HG02840 (cell line): ENCODE measurements around the gene ASB3.
"Not testable (repeated sequence)": the region's sequence is repeated elsewhere in the genome, so short reads cannot be mapped to it uniquely, and the experiment has no call there.

Experiments
- ATAC-seq: cut with Tn5 transposase; IDR thresholded peaks from one replicate; pipeline ENCODE4 v1.9.1; 2021; ENCODE audit warnings: mild to moderate bottlenecking, moderate library complexity, moderate number of reproducible peaks; ENCODE audit not compliant: unreplicated experiment, low FRiP score

ASB3 gene

DNA sequence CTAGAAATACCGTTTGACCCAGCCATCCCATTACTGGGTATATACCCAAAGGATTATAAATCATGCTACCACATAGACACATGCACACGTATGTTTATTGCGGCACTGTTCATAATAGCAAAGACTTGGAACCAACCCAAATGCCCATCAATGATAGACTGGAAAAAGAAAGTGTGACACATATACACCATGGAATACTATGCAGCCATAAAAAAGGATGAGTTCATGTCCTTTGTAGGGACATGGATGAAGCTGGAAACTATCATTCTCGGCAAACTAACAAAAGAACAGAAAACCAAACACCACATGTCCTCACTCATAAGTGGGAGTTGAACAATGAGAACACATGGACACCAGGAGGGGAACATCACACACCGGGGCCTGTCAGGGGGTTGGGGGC lies 119.6 kb downstream of the ASB3 start:
- ATAC-seq, result not testable (repeated sequence)

DNA sequence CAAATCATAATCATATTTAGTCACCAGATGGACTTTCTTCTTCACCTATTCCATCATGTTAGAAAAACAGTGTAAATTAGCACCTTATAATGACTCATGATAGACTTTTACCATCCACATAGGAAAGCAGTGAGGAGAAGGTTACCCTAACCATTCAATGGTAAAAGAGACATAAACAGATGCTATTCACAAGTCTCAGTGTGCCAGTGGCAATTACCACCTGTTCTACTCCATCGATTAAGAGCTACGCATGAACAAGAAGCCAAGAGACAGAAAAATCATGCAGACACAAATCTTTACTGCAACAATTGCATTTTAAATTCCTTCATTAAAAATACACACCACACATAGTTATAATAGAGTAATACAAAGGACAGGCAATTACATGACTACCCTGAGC lies 125.9 kb downstream of the ASB3 start:
- no peak for ATAC-seq

DNA sequence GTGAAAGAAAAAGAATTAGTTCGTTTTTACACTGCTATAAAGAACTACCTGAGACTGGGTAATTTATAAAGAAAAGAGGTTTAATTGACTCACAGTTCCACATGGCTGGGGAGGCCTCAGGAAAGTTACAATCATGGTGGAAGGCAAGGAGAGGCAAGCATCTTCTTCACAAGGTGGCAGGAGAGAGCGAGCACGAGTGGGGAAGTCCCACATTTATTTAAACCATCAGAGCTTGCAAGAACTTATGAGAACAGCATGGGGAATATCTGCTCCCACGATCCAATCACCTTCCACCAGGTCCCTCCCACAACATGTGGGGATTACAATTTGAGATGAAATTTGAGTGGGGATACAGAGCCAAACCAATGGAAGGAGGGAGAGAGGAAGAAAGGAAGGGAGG lies 128.3 kb downstream of the ASB3 start:
- not testable (repeated sequence) for ATAC-seq

DNA sequence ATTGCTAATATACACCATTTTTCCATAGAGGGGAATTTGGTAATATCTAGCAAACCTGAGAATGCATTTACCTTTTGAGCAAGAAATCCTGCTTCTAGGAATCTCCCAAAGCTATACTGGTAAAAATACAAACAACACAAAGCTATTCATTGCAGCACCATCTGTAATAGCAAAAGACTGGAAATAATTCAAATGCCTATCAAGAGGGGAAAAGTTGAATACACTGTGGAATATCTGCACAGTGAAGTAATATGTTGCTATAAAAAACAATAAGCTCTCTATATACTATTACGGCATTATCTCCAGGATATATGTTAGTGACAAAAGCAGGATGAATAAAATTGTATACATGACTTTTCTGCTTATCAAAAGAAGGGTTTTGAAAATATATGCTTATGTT lies 131.5 kb downstream of the ASB3 start:
- no peak for ATAC-seq

DNA sequence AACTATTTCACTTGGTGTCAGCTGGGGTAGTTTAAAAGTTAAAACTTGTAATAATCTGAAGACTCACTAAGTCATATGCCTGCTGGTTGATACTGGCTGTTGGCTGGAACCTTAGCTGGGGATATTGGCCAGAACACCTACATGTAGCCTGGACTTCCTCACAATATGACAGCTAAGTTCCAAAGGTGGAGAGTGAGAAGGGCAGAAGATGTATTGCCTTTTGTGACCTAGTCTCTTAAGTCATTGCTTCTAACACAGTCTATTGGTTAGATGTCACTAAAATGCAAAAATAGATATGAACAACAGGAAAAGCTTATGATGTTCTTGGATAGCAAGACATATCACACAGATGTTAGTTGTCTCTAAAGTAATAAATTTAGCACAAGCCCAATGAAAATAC lies 132.4 kb downstream of the ASB3 start:
- ATAC-seq, result no peak

DNA sequence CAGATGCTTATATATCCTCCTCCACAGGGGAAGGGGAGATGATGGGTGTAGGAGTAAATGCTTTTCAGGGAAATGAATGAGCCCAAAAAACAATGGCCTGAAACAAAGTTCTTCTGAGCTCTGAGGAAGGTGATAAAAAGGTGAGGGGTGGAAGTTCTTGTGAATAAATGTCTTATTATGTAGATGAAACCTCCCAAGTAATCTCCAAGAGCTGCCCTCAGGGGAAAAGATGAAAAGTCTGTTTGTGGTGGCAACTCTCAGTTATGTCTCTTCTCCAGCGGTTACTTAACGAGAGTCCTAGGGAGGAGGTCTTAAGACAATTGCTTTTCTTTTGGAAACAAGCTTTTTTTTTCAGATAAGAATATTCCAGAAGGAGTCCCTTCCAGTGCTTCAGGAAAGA lies 134.6 kb downstream of the ASB3 start:
- ATAC-seq, result no peak

DNA sequence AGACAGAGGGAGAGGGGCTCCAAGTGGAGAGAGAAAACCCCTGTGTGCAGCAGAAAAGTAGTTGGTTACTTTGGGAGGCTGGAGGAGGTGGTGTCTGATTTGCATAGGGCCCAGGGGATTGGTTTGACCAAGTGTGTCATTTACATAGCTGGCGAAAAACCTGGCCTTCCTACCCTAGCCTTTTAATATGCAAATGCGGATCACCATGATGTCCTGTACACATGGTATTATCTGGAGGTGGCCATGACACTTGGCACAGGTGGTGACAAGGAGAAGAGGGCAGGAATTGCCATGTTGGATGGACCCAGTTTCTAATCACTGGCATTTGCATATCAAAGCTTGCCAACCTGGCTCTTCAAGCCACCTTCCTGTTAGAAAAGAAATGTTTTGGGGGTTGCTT lies 140.0 kb downstream of the ASB3 start:
- no peak for ATAC-seq

DNA sequence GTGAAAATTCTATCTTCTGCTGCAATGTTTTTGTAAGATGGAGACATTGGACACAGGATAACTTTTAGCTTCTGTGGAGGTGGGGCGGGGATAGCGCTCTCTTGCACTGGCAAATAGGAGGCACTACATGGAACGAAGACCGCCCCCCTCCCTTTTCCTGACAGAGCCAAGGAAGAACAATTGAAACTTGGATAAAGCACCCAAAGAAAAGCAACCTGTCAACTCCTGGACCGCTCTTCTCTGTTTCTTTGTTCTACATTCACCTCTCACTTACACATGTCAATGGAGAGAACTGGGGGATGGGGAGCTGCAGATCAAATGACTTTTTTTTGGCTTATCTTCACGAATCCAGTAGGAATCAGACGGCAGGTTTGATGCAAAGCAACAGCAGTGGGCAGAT lies 145.5 kb downstream of the ASB3 start:
- ATAC-seq, result no peak

DNA sequence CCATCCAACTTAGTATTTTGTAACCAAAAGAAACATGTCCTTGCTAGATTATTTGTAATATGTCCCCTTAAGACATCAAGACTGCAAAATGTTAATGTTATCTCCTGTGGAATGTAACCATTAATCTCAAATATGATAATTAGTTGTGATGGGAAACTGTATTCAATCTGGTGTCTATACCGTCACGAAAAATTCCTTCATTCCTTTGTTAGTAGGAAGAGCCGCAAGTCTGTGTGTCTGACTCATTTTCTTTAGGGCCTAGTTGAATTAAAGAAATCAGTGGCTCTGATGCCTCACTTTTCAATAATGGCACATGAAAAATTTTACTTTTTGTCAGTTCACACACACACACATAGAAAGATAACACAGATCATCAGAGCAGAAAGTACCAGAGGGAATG lies 146.3 kb downstream of the ASB3 start:
- ATAC-seq, result no peak

DNA sequence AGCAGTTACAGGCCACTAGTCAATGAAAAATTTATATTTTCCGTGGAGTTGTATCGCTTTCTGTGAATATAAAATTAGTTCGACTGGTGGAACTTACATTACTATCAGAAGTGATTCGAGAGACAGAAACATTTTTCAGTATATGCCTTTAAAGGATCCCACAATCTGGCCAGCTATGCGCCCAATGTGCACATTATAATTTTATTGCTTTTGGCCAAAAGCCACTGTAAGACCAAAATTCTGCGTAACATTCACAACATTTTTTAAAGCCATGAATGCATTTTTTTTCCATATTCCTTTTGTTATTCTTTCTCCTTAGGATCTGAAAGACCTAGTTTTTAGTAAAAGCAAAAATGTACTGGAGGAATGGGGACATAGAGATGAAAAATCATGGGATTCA lies 150.2 kb downstream of the ASB3 start:
- no peak for ATAC-seq

DNA sequence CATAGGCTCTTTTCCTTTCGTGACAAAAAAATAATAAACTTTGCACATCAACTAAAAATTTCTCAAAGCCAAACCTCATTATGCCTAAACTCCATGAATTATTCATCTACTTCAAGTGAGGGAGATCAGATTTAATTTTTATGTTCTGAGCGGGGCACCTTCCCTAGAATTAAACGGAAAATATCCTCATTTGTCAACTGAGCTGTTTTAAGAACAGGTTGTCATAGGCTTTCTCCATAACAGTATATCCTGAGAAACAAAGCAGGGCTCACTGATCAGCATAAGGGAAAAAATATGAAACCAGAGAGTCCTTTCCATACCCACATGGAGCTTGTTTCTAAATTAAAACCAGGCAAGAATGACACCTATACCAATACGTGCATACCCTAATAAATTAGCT lies 150.6 kb downstream of the ASB3 start:
- ATAC-seq, result no peak

DNA sequence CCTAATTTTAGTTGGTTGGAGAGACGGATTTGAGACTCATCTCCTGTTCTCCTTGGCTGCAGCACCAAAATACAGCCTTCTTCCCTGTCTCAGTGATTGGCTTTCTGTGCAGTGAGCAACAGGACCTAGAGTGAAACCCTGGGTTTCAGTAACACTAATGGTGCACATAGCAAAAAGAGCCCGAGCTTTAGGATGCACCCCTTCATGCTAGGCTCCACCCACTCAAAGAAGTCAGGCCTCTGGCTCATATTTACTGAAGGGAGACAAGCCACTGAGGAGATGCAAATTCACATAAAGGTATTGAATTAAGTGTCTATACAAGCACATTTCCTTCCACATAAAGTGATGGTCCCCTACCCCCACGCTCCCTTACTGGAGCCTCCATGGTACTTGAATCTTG lies 151.1 kb downstream of the ASB3 start:
- no peak for ATAC-seq

DNA sequence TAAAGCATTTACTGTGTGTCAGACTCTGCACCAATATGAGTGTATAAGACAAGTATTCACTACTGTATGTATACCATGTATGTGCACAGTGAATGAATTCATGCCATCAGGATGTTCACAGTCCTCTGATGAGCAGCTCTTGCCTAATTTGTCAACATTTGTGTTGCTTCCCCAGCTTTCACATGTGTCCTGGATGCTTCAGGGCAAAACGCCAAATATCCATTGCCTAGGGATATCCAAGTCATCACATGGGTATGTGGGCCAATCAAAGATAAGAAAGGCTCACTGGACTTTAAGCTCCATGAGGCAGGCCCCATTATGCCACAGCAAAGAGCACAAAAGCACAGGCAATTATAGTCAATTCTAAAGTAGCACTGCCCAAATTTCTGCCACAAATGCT lies 153.3 kb downstream of the ASB3 start:
- ATAC-seq, result no peak

DNA sequence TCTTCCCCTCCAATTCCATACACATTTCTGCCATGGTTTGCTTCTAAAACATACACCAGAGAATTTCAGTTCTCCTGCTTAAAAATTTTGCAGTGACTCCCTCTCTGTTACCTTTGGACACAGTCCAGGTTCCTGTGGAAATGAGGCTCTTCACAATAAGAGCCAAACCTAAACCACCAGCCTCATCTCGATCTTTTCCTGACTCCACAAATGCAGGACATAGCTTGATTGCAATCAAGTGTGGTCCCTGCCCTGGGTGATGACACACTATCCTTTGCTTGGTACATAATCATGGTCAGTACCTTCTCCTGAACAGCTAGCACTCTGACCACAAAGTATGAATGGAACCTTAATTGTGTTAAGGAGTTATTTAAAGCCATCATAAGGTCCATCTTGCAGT lies 154.0 kb downstream of the ASB3 start:
- ATAC-seq, result no peak

DNA sequence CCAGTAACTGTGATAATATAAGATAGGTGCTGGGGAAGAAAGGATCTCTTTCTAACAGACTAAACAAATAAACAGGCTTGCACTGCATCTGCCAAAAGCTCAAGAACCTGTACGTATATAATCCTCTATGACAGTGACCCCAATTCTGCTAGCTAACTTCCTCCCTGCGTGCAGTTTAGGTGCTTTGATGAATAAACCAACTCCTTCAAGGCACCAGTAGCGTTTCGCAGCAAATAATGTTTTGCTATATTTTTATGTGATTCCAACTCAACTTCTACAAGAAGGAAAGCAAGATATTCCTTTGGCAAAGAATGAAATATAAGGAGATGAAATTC lies 154.7 kb downstream of the ASB3 start:
- no peak for ATAC-seq

DNA sequence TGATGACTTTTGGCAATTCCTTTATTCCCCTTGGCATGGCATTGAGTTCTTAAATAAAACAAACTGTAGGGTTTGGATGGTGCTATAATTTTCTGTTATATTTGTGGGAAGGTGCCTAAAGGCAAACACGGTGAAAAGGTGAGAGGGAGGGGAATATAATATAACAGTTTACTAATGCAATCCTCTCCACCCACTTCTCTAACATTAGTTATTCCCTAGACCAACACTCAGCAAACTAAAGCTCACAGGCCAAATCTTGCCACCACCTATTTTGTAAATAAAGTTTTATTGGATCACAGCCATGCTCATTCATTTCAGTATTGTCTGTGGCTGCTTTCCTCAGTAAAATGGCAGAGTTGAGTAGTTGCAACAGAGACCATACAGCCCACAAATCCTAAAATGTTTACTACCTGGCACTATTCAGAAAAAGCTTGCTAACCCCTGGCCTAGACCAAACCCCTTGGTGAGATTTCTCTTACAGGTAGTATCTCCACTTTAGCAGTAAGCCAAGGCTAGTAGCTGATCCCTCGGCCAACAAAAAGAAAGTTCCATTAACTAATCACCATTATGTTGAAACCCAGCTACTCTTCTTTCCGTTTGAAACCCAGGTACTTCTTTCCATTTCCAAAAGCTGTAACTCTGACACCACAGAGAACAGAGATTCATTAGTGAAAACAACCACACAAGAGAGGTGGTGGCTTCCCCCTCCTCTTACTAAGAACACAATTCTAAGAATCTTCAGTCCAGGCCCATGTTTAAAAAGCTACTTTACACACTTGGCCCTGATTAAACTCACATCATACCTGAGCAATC lies 155.2 kb downstream of the ASB3 start:
- ATAC-seq, result no peak

DNA sequence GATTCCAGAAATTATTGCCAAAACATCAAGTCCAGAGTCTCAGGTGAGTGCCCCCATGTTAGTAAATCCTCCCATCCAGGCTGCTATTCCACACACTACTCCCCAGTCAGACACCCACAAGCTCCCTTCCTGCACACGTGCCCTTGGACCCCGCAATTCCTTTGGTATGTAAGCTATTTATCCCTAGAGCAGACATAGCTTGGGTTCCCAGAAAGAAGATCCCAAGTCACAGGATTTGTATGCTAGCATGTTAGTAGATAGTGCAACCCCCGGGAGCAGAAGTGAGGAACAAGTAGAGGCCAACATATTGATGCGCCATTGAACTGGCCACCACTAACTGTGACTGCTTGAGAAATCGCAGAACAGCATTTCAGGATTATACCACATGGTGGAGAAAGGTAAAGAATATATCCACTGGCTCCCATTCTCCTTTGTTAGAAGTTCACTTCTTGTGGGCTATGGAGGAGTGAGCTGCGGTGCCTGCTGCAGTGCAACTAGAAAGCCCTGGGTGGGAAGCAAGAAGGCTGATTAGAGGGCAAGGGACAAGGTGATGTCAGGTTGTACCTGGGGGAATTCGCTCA lies 156.6 kb downstream of the ASB3 start:
- ATAC-seq, result no peak

DNA sequence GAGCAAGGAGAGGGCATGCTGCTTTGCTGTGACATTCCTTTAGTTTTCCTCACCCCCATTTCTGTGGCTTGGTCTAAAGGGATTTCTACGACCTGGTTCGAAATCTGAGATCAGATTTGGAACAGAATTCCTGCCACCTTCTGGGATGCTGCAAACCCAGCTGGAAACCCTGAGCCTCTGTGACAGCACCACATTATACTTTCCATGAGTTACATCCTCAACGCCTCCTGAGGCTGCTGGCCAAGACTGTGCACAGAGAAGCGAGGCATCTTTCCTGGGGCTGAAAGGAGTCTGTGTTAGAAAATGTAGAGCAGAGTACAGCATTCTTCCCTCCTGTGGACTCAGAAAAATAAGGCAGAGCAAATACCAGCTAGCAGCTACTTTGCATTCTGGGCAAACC lies 157.3 kb downstream of the ASB3 start:
- no peak for ATAC-seq

DNA sequence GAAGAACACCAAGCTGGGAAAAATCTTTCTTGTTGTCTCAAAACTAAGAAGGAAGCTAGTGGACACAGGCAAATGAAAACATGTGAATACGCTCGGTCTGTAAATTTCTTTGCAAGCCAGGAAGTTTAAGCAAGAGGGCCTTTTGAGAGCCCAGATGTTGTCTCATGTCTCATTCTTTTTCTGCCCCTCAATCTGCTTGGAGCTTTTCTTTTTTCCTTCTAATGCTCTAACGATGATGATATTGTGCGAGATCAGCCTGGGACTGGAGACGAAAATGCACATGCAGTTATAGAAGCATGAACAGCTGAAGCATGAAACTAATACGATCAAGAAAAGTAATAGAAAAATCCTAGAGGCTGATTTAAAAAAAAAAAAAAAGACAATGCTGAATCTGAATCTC lies 157.8 kb downstream of the ASB3 start:
- no peak for ATAC-seq

DNA sequence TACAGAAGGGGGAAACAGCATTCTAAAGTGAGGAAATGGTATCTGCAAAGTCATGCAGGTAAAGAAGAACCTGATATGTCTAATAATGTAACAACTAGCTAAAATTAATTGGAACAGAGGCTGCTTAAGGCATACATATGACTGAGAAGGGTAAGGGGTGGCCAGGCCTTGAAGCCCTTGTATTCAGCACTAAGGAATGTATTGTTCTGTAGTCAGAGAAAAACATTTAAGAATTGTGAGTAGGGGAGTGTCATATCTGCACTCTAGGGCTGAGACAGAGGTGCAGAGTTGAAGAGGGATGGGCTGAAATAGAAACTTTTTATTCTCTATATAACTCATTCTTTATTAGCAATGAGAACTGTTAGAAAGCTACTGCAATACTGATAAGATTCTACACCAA lies 164.6 kb downstream of the ASB3 start:
- no peak for ATAC-seq

DNA sequence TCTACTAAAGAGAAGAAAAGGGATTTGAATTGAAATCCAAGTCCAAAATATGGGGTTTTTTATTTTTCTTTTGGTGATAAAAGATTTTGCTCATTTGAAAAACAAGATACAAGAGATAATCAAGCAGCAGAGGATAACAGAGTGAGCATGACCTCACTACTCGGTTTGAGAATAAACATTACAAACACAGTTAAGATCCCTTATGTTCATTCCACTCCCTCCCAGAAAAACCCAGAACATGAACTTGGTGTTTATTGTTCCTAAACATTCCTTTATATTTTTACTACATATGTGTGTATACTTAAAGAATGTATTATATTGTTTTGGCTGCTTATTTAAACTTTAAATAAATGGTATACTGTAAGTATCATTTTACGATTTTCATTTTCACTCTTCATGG lies 165.8 kb downstream of the ASB3 start:
- no peak for ATAC-seq
